ENCODE measurements around the gene PLXNA3.

The PLXNA3 gene

DNA sequence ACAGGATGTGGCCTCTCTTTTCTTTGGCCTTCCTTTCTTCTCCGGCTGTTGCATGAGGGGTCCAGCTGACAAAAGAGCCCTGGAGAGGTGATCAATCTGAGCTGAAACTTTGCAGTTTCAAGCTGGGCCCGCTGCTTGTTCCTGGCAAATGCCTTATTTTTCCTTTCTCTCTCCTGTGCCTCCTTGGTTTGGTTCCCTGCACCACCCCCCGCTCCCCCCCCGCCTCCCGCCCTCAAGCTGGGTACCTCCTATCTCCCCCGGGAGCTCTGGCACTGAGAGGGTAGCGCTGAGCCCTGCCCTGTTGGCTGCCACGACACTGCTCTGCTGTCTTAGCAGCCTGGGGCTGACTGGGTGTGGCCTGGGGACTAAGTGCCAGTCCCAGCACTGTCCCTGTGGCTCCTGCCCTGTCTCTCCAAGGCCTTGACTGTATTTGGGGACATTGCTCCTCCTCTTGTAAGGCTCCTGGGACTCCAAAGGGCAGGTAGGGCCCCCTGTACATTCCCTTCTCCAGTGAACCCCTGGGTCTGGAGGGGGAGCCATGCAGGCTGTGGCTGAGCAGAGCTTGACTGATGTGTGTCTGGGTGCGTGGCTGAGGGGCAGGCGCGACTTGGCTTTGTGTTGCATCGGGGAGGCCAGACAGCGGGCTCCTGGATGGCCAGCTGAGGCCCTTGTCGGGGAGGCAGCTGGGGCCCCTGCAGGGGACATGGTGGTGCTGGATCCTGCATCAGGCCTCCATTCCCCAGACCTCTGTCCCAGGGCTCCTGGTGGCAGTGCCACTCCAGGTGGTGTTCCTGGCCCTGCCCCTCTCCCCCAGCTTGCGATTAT is 1.1 kb downstream of the PLXNA3 start:
- no peak for DNase-seq (ENCODE audit: low read depth in 2 of 2)

DNA sequence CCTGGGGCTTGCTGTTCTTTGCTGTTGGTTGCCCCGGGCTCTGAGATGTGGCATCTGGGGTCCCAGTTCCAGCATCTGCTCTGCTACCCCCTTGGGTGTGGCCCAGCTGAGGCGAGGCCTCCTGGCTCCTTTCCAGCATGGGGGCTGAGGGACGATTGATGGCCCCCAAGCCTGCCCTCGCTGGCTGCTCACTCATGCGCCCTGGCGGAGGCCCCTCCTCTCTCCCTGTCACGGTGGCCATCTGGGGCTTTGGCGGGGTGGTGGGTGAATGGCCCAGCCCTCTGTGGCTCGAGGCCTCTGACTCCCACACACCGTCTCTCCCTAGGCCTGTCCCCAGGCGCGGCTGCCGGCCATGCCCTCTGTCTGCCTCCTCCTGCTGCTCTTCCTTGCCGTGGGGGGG is 1.8 kb downstream of the PLXNA3 start:
- no peak for DNase-seq (ENCODE audit: low read depth in 2 of 2)

DNA sequence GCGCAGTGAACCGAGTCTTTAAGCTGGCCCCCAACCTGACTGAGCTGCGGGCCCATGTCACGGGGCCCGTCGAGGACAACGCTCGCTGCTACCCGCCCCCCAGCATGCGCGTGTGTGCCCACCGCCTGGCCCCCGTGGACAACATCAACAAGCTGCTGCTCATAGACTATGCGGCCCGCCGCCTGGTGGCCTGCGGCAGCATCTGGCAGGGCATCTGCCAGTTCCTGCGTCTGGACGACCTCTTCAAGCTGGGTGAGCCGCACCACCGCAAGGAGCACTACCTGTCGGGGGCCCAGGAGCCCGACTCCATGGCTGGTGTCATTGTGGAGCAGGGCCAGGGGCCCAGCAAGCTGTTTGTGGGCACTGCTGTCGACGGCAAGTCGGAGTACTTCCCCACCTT is 2.2 kb downstream of the PLXNA3 start:
- no peak for DNase-seq (ENCODE audit: low read depth in 2 of 2)

DNA sequence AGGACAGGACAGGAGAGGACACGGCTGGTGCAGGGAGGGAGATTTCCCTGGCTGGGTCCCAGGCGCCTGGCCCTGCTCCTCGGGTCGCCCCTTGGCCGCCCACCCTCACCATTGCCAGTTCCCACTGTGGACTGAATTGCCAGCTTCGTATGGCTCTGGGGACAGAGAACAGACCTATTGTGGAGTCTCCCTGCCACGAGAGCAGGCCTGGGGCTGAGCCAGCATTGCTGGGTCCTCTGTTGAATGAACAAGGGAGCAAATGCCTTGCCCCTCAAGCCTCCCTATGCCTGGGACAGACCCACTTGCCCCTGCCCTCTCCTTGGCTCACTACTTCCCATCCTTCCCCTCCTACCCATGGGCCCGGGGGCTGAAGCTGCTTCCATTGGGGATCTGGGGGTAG is 4.3 kb downstream of the PLXNA3 start:
- DNase-seq (ENCODE audit: low read depth in 2 of 2): no peak

DNA sequence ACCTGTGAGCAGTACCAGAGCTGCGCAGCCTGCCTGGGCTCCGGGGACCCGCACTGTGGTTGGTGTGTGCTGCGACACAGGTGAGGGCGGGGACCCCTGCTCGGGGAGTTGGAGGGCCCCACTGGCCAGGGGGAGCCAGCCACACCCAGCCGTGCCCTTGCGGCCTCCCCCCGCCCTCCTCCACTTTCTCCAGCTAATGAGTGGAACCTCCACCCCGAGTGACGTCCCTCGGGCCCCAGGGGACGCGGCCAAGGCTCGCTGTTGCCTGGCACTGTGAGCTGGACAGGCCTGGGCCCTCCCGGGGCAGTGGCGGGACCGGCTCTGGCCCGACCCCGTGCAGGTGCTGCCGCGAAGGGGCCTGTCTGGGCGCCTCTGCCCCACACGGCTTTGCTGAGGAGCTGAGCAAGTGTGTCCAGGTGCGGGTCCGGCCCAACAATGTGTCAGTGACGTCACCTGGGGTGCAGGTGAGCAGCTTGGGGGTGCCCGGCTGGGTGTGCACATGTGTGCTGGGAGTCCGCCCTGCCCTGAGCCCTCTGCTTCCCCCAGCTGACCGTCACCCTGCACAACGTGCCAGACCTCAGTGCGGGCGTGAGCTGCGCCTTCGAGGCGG is 5.6 kb downstream of the PLXNA3 start:
- no peak for DNase-seq (ENCODE audit: low read depth in 2 of 2)

DNA sequence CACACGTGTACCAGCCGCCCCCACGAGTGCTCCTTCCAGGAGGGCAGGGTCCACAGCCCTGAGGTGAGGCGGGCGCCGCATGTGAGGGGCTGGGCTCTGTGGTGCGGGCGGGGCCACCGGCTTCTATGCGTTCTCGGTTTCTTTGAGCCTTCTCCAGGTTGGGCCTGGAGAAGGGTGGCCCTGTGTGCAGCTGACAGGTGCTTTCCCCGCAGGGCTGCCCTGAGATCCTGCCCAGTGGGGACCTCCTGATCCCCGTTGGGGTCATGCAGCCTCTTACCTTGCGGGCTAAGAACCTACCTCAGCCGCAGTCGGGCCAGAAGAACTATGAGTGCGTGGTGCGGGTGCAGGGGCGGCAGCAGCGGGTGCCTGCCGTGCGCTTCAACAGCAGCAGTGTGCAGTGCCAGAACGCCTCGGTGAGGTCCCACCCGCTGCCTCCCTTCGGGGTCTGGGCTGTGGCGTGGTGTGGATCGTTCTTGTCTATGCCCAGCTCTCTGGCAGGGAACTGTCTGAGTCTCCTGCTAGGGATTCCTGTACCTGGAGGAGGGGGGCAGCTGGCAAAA is 6.8 kb downstream of the PLXNA3 start:
- DNase-seq (ENCODE audit: low read depth in 2 of 2): no peak

DNA sequence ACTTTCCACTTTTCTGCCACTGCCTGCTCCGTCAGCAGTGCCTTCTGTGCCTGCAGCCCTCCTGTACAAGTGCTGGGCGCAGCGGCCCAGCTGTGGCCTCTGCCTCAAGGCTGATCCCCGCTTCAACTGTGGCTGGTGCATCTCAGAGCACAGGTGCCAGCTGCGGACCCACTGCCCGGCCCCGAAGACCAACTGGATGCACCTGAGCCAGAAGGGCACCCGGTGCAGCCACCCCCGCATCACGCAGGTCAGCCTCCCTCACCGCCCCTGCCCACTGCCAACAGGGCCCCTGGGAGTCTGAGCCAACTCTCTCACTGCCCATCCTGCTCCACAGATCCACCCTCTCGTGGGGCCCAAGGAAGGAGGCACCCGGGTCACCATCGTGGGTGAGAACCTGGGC is 7.5 kb downstream of the PLXNA3 start:
- no peak for DNase-seq (ENCODE audit: low read depth in 2 of 2)

DNA sequence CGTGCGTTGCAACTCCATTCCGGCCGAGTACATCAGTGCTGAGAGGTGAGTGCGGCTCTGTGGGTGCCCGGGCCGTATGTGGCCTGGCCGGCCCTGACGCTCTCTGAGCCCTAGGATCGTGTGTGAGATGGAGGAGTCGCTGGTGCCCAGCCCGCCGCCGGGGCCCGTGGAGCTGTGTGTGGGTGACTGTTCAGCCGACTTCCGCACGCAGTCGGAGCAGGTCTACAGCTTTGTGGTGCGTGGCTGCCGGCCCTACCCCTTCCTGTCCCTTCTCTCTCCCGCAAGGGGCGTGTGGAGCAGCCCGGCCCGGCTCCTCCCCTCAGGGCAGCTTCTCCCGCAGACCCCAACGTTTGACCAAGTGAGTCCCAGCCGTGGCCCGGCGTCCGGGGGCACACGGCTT is 8.0 kb downstream of the PLXNA3 start:
- DNase-seq (ENCODE audit: low read depth in 2 of 2): no peak

DNA sequence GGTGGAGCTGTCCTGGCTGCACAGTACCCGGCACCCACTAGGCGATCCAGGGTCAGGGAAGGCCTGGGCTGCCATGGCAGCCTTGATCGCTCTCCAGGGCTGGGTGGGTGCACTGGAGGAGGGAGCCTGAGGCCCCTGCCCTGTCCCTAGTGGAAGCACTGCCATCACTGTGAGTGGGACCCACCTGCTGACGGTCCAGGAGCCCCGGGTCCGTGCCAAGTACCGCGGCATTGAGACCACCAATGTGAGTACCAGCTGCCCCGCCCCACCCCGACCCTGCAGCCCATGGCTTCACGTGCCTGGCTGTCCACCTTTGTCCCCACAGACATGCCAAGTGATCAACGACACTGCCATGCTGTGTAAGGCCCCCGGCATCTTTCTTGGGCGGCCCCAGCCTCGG is 8.8 kb downstream of the PLXNA3 start:
- DNase-seq (ENCODE audit: low read depth in 2 of 2): no peak

DNA sequence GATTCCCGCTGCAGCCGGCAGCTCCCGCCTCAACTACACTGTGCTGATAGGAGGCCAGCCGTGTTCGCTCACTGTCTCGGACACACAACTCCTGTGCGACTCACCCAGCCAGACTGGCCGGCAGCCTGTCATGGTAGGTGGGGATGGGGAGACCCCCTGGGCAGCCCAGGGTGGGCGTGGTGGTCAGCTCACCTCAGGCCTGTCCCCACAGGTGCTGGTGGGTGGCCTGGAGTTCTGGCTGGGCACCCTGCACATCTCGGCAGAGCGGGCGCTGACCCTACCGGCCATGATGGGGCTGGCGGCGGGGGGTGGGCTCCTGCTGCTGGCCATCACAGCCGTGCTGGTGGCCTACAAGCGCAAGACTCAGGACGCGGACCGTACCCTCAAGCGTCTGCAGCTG is 9.5 kb downstream of the PLXNA3 start:
- no peak for DNase-seq (ENCODE audit: low read depth in 2 of 2)

DNA sequence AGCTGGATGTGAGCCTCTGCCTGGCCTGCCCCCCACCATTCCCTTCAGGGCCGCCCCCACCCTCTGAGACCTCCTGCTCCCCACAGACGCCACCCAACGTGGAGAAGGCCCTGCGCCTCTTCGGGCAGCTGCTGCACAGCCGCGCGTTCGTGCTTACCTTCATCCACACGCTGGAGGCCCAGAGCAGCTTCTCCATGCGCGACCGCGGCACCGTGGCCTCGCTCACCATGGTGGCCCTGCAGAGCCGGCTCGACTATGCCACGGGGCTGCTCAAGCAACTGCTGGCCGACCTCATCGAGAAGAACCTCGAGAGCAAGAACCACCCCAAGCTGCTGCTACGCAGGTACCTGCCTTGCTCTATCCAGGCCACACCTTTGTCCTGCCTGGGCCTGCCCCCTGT is 10.1 kb downstream of the PLXNA3 start:
- no peak for DNase-seq (ENCODE audit: low read depth in 2 of 2)

DNA sequence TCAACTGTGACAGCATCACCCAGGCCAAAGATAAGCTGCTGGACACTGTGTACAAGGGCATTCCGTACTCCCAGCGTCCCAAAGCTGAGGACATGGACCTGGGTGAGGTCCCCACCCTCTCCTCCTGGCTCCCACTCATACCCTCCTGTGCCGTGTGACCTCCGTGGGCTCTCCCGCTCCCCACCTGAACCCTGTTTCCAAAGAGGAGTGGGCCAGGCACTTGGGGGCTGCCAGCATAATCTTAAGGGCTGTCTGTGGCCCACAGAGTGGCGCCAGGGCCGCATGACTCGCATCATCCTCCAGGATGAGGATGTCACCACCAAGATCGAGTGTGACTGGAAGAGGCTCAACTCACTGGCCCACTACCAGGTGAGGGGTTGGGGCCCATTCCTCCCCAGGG is 11.0 kb downstream of the PLXNA3 start:
- DNase-seq (ENCODE audit: low read depth in 2 of 2): no peak

DNA sequence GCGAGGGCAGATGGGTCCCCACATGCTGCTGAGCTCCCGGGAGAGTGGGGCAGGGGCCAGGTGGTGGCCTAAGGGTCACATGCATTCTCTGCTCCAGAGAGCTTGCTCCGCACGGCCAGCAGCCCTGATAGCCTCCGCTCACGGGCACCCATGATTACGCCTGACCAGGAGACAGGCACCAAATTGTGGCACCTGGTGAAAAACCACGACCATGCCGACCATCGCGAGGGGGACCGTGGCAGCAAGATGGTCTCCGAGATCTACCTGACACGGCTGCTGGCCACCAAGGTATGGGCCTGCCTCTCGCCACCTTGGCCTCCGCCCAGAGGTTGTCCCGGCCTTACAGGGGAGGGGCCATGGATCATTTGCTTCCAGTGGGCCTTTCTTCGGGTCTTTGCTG is 11.8 kb downstream of the PLXNA3 start:
- DNase-seq (ENCODE audit: low read depth in 2 of 2): no peak

DNA sequence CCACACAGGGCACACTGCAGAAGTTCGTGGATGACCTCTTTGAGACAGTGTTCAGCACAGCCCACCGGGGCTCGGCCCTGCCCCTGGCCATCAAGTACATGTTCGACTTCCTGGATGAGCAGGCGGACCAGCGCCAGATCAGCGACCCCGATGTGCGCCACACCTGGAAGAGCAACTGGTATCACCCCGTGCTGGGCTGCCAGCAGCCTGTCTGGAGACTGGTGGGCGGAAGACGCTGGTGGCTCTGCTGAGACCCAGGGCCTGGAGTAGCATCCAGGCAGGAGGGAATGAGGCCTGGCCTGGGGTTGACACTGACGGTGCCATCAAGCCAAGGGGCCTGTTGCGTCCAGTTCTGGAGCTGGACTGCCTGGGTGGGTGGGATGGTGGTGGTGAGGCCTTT is 12.4 kb downstream of the PLXNA3 start:
- DNase-seq (ENCODE audit: low read depth in 2 of 2): no peak

DNA sequence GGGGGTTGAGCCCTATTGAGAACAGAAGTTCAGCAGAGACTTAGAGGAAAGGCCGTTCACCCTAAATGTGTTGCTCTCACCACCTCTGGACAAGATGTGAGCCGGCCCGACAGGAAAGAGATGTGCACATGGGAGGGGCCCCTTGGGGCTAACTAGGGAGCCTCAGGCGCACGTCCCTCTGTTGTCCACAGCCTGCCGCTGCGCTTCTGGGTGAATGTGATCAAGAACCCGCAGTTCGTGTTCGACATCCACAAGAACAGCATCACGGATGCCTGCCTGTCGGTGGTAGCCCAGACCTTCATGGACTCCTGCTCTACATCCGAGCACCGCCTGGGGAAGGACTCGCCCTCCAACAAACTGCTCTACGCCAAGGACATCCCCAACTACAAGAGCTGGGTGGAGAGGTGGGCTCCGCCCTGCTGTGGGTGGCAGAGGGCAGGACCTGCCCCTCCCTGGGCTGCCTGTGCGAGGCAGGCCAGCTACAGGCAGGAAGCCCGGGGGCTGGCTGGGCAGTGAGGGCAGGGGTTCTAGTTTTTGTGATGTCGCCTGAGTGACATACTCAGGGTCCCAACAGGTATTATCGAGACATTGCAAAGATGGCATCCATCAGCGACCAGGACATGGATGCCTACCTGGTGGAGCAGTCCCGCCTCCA is 13.0 kb downstream of the PLXNA3 start:
- no peak for DNase-seq (ENCODE audit: low read depth in 2 of 2)

DNA sequence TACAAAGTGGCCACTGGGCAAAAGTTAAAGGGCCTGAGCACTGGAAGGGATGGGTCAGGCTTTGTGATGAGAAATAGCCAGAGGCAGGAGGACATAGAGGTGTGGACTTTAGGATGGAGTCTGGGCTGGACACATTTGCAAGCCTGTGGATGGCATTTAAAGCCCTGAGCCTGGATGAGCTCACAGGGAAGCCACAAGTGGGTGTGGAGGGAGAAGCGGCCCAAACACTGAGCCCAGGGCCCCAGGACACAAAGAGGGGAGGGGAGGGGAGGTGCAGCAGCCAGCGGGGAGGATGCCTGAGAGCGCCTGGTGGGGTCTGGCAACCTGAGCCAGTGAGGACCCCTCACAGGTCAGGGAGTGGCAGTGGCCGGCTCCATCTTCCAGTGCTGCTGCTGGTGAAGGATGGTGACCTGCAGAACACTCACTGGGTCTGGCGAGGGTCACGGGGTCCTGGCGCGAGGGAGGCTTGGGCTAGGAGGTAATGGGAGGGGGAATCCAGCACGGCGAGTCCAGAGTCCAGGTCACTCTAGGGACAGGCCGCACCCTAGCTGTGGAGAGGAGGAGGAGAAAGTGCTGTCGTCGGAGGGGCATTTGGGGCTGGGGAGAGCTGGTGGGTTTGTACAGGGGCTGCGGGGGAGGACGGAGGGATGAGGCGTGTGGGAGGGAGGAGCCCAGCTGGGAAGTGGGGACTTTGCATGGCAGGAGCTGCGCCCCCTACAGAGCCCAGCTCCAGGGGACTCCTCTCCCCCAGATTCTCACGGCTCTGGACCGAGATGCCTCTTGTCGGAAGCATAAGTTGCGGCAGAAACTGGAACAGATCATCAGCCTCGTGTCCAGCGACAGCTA is 14.0 kb downstream of the PLXNA3 start:
- no peak for DNase-seq (ENCODE audit: low read depth in 2 of 2)

DNA sequence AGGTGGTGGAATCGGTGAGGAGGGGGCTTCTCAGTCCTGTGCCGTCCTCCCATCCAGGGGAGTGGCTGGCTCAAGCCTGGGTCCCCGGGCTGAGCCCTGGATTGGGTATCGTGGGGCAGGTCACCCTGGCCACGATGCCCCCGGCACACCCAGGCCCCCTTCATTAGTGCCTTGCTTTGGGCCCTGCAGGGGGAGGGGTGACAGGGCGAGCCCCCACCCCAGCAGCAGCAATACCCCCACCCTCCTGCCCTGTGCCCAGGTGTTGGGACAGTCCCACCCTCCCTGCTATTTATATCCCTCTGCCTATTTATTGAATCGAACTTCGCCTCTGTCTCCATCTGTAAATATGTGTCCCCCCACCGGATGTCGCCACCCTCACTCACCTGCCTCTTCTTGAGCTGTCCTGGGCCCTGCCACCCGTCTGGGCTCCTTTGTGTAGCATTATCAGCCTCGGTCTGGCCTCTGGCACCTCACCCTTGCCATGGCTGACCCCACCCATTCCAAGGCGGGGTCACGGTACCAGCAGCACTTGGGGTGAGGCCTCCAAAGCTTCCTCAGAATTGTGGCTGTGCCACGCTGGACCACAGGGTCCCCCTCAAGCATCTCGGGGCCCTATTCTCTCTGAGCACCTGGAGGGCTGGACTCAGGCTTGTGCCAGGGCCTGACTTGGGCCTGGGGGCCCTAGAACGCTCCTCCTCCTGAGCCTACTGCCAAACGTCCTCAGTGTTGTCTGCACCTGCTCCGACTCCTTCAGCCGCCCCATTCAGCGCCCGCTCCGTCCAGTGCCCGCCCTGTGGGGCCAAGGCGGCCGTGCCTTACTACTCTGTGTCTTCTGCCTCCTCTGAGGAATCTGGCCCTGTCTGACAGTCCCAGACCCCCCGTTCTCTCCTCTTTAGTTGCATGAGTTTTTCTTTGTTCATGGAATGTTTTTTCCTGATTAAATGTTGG is 14.9 kb downstream of the PLXNA3 start:
- no peak for DNase-seq (ENCODE audit: low read depth in 2 of 2)

DNA sequence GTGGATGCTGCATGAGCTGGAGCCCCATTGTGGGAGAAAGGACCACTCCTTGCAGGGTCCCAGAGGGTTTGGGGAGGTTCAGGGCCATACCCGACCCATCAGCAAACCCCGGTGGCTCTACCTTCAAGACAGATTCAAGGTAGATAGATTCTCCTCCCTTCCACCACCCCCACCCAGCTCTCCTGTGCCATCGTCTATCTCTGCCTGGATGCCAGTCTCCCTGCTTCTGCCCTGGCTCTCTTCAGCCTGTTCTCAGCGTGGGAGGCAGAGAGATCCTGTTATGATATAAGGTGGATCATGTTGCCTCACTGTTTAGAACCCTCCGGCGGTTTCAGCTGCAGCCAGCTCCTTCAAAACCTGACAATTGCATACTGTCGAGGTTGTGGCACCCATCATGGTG is 15.6 kb downstream of the PLXNA3 start:
- no peak for DNase-seq (ENCODE audit: low read depth in 2 of 2)

DNA sequence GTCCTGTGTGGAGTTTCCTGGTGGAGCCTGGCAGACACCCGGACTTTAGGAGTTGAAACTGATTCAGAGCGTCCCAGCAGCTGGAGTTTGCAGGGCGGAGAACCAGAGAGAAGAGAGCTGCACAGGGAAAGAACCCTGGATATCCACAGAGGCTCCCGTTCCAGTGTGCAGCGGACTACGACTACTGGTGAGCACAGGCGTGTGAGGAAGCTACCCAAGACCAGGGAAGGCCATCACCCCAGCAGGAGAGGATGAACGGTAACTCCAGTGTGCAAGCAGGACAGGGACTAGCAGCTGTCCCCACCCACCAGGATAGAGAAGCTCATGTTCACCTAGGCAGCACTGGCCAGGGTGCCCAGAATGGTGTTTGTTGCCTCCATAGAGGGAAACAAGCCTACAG is 18.7 kb downstream of the PLXNA3 start:
- no peak for DNase-seq (ENCODE audit: low read depth in 2 of 2)

DNA sequence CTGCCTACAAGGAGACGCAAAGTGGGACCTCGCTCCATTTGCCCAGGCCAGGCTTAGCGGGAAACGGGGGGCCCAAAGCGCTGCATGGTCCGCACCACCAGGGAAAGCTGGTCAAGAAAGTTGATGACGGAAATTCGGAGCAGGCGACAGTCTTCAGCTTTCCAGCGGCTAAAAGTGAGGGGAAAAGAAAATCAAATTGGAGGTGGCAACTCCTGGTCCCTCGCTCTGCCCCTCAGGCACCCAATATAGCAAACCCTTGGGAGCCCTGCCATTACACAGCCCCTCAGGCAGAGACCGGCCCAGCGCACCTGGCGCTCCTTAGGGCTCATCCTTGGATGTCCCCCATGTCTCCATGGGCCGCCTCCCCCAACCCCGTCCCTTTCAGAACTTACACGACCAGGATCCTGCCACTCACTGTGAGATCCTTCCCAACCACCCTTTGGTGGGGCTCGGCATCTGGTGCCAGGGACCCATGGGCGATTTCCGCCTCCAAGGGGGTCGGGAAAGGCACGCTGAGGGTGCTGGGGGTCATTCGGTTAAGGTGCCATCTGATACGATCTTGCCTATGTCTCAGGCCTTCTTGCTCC is 19.9 kb downstream of the PLXNA3 start:
- no peak for DNase-seq (ENCODE audit: low read depth in 2 of 2)
